ENCODE results near the gene SPEG.
"Not testable (repeated sequence)": the region's sequence is repeated elsewhere in the genome, so short reads cannot be mapped to it uniquely, and the experiment has no call there.

The SPEG gene

DNA sequence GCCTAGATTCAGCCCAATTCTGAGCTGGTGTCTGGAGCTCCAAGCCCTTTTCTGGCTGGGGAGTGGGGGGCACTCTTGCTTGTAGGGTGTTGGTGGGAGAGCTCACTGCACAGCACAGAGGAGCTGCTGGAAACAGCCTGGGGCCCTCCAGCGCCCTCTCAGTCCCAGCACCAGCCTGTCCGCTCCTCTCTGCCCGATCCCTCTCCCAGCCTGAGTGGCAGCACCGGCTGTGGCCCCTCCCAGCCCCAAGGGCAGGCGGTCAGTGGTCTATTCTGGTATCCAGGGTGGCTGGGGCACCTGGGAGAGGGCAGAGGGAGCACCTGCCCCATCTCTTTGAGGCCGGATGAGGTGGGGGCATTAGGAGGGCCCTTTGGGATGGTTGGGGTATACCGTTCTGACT is 29.7 kb upstream of the SPEG start:
- DNase-seq (ENCODE audit: low read depth) = no peak

DNA sequence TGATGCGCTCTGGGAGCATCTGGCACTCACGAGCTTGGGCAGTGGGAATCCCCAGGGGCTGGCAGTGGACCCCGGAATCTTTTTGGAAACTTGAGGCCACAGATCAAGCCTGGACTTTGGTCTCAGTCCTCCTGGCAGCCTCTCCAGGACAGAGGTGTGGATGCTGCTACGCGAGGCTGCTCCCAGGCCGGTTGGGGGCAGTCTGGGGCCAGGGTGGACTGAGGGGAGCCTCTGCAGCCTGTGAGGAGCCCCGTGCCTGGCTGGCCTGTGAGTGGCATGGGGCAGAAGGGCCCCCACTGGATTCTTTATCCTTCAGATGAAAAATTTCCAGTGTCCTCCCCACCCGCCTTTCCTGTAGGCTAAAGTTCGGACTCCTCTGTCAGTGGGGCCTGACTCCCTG is 29.2 kb upstream of the SPEG start:
- DNase-seq (ENCODE audit: low read depth) = no peak

DNA sequence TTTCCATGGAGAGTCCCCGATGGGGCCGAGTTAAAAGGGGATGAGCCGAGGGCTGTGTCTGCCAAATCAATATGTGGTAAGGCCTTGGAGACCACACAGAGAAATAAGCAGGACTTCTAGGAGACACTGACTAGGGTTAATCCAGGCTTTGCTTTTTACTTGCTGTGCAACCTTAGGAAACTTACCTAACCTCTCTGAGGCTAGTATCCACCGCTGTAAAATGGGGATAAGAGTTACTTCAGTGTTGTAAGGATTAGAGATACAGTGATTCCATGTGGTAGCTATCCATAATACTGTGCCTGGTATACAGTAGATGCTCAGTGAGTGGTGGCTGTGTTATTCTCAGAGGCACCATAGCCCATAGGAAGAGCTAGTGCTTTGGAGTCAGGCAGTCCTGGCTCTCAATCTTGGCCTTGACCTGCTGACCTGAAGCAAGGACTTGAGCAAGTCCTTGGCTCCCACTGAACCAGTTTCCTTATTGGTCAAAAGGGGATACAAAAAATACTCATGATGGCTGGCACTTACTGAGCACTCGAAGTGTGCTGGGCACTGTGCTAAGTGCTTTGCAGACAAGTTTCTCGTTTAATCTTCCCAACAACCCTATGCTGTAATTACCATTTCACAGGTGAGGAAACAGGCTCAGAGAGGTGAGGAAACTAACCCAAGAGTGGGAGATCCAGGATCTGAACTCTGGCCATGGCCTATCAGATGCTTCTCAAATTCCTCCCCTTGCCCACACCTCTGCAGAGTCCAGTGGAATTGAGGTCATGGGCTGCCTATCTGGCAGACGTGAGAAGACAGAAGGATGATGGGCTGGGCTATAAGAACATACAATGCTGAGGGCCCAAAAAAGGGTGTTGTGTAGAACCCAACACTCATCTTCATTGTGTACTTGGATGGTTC is 28.4 kb upstream of the SPEG start:
- no peak for DNase-seq (ENCODE audit: low read depth)

DNA sequence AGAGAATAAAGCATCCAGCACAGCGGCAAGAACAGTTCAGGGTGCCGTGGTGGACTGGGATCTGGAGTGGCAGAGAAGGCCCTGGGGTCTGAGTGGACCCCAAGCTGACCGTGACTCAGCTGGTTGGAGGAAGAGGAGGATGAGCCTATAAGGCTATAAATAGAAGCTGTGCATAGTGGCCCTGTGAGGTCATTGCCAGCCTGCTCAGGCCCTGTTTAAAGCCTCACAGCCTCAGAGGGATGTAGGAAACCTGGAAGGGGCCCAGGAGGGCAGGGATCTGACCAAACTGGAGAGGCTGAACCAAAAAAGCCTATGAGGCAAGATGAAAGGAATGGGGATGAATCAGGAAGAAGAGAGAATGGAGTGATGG is 27.8 kb upstream of the SPEG start:
- no peak for DNase-seq (ENCODE audit: low read depth)

DNA sequence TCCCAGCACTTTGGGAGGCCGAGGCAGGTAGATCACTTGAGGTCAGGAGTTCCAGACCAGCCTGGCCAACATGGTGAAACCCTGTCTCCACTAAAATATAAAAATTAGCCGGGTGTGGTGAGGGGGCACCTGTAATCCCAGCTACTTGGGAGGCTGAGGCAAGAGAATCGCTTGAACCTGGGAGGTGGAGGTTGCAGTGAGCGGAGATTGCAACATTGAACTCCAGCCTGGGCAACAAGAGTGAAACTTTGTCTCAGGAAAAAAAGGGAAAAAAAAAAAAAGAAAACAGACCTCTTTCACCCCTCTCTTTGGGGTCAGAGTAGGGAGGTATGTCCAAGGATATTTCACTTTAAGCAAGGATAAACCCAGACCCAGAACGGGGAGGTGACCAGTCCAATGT is 27.3 kb upstream of the SPEG start:
- not testable (repeated sequence) for DNase-seq (ENCODE audit: low read depth)

DNA sequence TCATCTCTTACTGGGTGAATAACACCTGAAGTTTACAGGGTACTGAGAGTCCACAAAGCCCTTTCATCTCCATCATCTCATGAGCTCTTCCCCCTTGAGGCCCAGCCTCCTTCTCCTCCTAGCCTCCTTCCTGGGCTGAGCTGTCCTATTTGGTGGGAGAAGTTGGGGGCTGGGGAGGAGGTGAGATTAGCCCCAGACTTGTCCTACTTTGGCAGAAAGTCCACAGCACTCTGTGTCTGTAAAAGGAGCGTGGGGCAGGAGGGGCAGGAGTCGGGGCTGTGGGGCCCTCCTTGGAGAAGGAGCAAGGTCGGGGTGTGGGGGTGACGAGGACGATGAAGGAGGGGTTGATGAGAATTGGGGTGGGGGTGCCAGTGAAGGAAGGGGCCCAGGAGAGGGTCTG is 26.4 kb upstream of the SPEG start:
- no peak for DNase-seq (ENCODE audit: low read depth)

DNA sequence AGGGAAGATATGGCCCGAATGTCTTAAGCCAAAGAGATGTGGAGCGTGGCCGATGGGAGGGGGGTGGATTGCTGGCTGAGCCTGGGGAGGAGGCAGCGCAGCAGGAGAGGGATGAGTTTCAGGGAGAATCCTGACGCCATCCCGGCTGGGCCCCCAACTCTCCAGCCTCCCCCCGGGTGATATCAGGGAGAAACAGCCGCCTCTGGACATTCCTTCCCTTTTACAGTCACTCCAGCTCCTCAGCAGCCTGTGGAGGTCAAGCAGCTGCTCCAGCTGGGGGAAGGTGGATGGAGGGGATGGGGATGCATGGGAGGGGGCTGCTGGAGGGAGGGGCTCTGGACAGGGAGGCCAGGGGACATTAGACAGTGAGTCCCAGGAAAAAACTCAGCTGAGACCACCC is 26.0 kb upstream of the SPEG start:
- DNase-seq (ENCODE audit: low read depth) = no peak

DNA sequence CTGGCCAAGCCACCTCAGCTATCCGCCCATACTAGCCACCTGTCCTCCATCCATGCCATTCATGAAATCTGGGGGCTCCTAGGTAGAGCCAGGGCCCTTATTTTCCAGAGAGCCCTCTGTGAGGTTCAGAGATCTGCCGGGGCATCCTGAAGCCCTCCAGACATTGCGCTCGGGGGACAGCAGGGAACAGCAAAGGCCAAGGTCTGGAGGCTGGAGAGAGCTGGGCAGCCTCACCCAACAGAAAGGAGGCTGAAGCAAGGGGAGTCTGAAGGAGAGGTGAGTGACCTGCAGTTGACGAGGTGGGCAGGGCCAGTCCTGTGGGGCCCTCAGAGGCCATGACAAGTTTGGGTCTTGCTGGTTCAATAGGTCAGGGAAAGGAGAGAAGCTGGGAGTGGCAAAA is 25.0 kb upstream of the SPEG start:
- no peak for DNase-seq (ENCODE audit: low read depth)

DNA sequence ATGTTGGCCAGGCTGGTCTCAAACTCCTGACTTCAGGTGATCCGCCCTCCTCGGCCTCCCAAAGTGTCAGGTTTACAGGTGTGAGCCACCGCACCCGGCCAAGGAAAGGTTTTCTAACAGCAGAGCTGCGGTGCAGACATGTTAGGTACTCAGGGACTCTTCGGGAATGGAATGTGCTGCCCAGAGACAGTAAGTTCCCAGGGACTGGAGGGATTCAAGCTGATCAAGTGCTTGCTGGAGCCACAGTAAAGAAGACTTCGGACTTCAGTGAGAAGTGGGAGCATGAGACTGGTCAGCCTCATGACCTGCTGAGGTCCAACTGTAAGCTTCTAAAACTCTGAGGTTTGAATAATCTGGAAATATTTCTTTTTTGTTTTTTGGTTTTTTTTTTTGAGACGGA is 24.3 kb upstream of the SPEG start:
- DNase-seq (ENCODE audit: low read depth) = no peak

DNA sequence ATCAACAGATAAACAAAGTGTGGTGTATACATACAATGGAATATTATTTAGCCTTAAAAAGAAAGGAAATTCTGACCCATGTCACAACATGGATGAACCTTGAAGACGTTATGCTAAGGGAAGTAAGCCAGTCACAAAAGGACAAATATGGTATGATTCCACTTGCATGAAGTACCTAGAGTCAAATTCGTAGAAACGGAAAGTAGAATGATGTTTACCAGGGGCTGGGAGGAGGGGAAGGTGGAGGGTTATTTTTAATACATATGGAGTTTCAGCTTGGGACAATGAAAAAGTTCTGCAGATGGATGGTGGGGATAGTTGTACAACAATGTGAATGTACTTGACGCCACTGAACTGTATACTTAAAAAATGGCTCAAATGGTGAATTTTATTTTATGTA is 19.8 kb upstream of the SPEG start:
- no peak for DNase-seq (ENCODE audit: low read depth)

DNA sequence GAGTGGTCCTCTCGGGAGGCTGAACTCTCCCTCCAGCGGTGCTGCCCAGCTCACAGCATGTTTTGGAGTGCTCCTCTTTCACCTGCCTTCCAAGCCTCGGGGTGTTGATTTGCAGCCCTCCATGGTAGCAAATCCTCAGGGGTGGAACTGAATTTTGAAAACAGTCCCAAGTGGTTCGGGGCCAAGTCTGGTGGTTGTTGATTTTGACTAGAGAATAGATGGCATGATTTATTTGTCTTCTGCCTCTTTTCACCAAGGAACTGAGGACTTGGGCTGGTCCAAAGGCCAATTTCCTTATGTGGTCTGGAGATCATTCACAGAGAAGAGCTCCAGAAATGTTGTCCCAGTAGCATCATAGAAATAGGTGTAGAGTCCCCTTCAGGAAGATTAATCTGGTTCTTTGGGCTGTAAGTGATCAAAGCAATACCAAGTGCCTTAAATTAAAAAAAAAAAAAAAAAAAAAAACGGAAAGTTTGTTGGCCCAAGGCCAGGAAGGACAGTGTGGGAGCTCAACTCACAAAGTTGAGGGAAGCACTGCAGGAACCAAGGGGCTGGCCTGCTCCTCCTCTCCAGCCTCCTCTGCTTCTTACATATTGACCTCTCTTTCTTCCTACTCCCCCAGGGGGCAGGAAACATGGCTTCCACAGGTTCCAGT is 18.9 kb upstream of the SPEG start:
- no peak for DNase-seq (ENCODE audit: low read depth)

DNA sequence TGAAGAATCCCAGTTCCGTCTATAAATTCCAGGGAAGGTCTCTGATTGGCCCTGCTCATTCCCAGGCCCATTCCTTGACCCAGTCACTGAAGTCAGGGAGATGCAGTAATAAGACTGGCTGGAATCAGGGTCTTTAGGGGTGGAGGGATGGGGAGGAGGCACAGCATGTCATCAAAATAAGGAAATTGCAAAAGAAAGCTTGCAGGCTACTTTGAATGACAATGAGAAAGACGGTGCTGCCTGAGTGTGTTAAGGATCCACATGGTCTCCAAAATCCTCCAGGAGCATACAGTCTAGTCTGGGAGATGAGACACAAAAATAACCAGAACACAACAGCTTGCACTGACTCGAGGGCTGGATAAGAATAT is 18.4 kb upstream of the SPEG start:
- DNase-seq (ENCODE audit: low read depth) = no peak

DNA sequence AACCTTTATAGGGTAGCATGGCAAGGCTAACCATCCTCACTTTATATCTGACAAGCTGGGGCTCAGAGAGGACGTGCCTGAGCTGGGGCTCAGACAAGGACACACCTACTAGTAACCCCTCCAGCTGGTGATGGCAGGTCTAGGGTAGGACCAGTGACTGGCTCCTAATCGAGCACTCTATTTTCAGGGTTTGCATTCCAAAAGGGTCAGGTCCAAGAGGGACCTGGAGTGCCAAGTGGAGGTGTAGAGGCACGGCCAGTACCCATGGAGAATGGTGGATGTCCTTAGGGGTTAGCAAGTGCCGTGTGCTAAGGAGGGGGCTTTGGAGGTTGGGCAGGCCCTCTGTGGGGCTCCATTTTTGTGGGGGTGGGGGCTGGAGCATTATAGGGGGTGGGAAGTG is 17.7 kb upstream of the SPEG start:
- no peak for DNase-seq (ENCODE audit: low read depth)

DNA sequence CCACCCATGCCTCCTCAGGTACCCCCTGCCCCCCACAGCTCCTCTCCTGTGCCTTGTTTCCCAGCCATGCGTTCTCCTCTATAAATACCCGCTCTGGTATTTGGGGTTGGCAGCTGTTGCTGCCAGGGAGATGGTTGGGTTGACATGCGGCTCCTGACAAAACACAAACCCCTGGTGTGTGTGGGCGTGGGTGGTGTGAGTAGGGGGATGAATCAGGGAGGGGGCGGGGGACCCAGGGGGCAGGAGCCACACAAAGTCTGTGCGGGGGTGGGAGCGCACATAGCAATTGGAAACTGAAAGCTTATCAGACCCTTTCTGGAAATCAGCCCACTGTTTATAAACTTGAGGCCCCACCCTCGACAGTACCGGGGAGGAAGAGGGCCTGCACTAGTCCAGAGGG is 17.3 kb upstream of the SPEG start:
- no peak for DNase-seq (ENCODE audit: low read depth)

DNA sequence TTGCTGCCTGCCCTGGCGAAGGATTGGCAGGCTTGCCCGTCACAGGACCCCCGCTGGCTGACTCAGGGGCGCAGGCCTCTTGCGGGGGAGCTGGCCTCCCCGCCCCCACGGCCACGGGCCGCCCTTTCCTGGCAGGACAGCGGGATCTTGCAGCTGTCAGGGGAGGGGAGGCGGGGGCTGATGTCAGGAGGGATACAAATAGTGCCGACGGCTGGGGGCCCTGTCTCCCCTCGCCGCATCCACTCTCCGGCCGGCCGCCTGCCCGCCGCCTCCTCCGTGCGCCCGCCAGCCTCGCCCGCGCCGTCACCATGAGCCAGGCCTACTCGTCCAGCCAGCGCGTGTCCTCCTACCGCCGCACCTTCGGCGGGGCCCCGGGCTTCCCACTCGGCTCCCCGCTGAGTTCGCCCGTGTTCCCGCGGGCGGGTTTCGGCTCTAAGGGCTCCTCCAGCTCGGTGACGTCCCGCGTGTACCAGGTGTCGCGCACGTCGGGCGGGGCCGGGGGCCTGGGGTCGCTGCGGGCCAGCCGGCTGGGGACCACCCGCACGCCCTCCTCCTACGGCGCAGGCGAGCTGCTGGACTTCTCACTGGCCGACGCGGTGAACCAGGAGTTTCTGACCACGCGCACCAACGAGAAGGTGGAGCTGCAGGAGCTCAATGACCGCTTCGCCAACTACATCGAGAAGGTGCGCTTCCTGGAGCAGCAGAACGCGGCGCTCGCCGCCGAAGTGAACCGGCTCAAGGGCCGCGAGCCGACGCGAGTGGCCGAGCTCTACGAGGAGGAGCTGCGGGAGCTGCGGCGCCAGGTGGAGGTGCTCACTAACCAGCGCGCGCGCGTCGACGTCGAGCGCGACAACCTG is 16.3 kb upstream of the SPEG start, which contains the start of gene DES:
Gene DES, plus strand, starts transcription at position 223 of the 857 bp plus-strand sequence. Its CDS starts 86 bp downstream, at position 309.
- no peak for DNase-seq (ENCODE audit: low read depth)

DNA sequence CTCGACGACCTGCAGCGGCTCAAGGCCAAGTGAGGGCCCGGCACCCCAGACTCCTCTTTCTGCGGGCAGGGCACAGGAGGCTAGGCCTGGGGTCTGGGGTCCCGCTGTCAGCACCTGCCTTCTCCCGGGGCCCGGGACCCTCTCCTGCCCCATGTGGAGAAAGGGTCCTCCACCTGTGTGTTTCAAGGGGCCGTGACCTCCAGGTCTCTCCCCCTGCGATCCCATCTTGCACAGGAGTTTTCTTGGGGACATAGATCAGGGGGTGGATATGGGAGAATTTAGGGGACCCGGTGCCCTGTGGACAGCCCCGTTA is 15.7 kb upstream of the SPEG start:
- DNase-seq (ENCODE audit: low read depth) = no peak

DNA sequence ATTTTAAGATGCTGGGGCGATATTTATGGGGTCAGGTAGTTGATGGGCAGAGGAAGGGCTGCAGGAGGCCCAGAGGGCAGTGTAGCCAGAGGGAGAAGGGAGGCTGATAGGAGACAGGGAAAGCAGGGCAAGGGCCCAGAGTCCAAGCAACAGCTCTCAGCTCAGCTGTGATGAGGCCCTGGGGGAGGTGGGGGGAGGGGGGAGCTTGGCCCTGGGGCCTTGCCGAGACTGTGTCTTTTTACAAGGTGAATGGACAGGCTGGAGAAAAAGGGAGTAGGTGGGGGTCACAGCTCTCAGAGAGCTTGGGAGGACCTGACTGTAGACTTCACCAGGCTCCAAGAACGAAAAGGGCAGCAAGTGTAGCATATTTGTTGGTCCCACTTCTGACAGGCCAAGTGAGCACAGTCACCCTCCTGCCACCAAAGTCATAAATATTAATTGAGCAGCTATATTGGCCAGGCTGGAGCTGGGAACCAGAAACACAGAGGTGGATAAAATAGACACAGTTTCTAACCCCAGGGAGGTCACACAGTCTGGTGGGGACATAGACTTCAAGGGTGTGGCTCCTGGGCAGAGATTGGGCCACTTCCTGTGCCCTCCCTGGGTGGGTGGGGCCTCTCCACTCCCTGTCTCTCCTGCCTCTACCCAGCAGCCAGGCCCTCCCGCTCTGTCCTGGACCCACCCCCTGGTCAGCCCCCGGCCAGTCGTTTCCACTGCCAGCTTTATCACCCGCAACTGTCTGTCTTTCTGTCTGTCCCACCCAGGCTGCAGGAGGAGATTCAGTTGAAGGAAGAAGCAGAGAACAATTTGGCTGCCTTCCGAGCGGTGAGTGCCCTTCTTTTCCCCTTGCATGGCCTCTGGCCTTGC is 15.1 kb upstream of the SPEG start:
- no peak for DNase-seq (ENCODE audit: low read depth)

DNA sequence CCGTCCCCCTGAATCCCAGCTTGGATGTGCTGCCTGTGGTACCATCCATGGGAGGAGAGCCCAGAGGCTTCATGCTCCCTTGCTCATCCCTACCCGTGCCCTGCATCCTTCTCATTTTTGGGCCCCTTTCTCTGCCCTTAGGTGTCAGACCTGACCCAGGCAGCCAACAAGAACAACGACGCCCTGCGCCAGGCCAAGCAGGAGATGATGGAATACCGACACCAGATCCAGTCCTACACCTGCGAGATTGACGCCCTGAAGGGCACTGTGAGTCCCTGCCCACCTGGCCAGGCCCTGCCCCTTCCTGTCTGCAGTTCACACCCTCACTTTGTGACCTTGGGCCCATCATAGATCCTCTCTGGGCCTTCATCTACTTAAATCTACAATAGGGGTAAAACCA is 14.0 kb upstream of the SPEG start:
- no peak for DNase-seq (ENCODE audit: low read depth)

DNA sequence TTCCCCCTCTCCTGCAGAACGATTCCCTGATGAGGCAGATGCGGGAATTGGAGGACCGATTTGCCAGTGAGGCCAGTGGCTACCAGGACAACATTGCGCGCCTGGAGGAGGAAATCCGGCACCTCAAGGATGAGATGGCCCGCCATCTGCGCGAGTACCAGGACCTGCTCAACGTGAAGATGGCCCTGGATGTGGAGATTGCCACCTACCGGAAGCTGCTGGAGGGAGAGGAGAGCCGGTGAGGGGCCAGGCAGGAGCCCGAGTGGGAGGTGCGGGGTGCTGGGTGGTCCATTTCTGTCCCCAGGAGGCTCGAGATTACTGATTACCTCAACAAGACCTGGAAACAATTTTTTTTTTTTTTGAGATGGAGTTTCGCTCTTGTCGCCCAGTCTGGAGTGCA is 13.3 kb upstream of the SPEG start:
- no peak for DNase-seq (ENCODE audit: low read depth)

DNA sequence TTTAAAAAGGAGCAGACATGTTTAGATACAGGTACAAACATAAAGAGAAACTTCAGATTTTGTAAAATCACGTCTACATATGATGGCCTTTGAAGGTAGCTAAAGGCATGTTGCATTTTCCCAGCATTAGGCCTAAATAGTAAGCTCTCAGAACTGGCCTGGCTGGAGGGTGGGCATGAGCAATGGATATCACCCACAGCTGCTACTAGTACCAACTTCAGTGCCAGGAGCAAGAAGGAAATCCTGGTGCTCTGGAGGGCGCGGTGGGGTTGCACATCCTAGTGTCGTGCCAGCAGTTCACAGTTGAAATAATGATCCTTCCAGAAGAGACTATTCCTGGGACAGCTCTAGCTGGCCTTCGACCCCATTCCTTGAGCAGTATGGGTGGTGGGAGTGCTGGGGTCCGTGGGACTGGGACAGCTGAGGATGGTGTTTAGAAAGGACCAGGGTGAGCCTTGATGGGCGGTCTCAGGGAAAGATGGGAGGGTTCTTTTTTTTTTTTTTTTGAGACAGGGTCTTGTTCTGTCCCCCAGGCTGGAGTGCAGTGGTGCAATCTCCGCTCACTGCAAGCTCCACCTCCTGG is 11.6 kb upstream of the SPEG start:
- DNase-seq (ENCODE audit: low read depth) = no peak

DNA sequence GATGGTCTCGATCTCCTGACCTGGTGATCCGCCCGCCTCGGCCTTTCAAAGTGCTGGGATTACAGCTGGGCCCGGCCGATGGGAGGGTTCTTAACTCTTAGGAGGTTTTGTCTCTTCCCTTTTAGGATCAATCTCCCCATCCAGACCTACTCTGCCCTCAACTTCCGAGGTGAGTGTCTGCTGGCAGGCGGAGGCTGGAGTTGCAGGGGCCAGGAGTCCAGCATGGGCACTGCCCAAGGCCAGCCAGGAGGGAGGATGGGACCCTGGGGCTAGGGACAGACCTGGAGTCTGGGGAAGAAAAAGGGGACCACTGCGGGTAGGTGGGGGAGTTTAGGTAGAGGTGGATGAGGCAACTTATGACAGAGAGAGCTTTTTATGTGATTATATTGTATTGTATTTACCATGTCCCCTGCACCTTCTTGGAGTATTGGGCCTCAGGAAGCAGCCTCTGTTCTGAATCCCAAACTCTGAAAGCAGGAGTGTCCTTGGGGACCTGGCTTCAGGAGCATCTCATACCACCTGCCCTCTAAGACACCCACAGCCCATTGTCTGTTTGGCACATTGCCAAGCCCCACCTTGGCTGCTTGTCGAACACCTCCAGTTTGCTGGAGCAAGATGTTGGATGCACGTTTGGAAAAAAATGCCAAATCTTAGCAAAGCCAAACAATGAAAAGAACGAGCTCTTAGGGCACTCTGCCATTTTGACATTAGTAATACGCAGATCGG is 10.8 kb upstream of the SPEG start:
- DNase-seq (ENCODE audit: low read depth) = no peak
